Breast epithelium (tissue), 3 donors: ENCODE data around the gene MRAP.

Experiments
- POLR2A ChIP-seq: fragments of 450-650 bp; IDR thresholded peaks from one replicate; pipeline ENCODE4 v1.6.1; 2016; ENCODE audit warnings: antibody characterized with exemption, mild to moderate bottlenecking, moderate library complexity
- POLR2AphosphoS5 ChIP-seq, 3 donors: sonication (generic); formaldehyde crosslinking; IDR thresholded peaks; one replicate each; pipeline ENCODE4 v1.6.1; 2017; ENCODE audit warnings: antibody characterized with exemption in 3 of 3
- TF ChIP-seq, protein P1 (sequence below), 3 donors: fragments of 450-650 bp; IDR thresholded peaks; one replicate each; pipeline ENCODE4 v1.5.1; 2016 to 2017; ENCODE audit warnings: antibody characterized with exemption in 3 of 3, mild to moderate bottlenecking in 3 of 3, moderate library complexity in 3 of 3

DNA sequence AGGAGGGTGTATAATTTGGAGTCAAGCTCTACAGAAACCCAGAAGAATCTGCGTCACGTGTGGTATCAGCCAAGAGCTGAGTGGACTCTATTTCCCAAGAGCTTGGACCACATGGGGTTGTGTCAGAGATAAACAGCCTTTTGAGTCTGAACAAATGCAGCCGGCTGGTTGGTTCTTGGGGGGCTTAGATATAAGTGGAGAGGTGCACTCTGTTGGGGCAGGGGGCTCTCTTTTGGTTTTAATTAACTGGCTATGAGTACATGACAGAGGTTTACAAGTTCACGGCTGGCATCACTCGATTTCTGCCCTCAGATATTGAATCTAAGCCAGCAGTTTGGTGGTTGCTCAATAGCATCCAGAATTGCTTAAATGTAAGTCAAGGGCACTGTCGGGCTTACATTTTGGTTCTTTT, 501 bp upstream of the MRAP start:
- TF ChIP-seq, protein P1, sequence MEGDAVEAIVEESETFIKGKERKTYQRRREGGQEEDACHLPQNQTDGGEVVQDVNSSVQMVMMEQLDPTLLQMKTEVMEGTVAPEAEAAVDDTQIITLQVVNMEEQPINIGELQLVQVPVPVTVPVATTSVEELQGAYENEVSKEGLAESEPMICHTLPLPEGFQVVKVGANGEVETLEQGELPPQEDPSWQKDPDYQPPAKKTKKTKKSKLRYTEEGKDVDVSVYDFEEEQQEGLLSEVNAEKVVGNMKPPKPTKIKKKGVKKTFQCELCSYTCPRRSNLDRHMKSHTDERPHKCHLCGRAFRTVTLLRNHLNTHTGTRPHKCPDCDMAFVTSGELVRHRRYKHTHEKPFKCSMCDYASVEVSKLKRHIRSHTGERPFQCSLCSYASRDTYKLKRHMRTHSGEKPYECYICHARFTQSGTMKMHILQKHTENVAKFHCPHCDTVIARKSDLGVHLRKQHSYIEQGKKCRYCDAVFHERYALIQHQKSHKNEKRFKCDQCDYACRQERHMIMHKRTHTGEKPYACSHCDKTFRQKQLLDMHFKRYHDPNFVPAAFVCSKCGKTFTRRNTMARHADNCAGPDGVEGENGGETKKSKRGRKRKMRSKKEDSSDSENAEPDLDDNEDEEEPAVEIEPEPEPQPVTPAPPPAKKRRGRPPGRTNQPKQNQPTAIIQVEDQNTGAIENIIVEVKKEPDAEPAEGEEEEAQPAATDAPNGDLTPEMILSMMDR (IDR thresholded peaks at IDR 0.05): no peak
- no peak for TF ChIP-seq POLR2AphosphoS5 (IDR thresholded peaks at IDR 0.05)
- no peak for TF ChIP-seq POLR2A
